H1 (cell line): Measurements from ENCODE around the gene CLIC1. TPM values are rescaled to one million over a fixed set of nuclear protein-coding genes. Genes with fewer than 3 reads are reported as not detected.

Experiments used
- CTCF ChIA-PET: fragments of 300-600 bp; sonication (Branson Sonifier 250); formaldehyde crosslinking; loops from one replicate; lab custom pipeline; 2021; ENCODE audit not compliant: partially characterized antibody; lab: Charles Lee
- POLR2A ChIA-PET: fragments of 300-600 bp; sonication (Branson Sonifier 250); formaldehyde crosslinking; loops from one replicate; lab custom pipeline; 2021; ENCODE audit warnings: inconsistent platforms; ENCODE audit not compliant: partially characterized antibody; lab: Charles Lee
- DNase-seq, 2 experiments: peaks; one replicate each; pipeline versions ENCODE4 v3.0.0 to v3.0.0-alpha.2; 2010 to 2022; ENCODE audit warnings: low spot score in 2 of 2, low read depth in 1 of 2, mixed read lengths in 1 of 2
- FAIRE-seq: peaks from 2 replicates; lab custom pipeline; 2011; peaks lifted over from hg19 to GRCh38; lab: Jason Lieb, UNC
- H2AFZ ChIP-seq: 2 replicates; pipeline ENCODE4 v1.8.1; 2012; ENCODE audit warnings: low read length, inconsistent platforms
- H2AK5ac ChIP-seq: 2 replicates; pipeline ENCODE4 v1.6.1; 2013; ENCODE audit warnings: low read depth, low read length
- H2BK120ac ChIP-seq: replicated peaks from 2 replicates; pipeline ENCODE3; 2013; ENCODE audit warnings: low read depth, low read length, inconsistent platforms
- H2BK12ac ChIP-seq: 2 replicates; pipeline ENCODE4 v1.6.1; 2013; ENCODE audit warnings: low read depth, low read length
- H2BK15ac ChIP-seq: 2 replicates; pipeline ENCODE4 v1.6.1; 2013; ENCODE audit warnings: low read length
- H2BK20ac ChIP-seq: 2 replicates; pipeline ENCODE4 v1.6.1; 2013; ENCODE audit warnings: low read length
- H2BK5ac ChIP-seq: 2 replicates; pipeline ENCODE4 v1.6.1; 2013; ENCODE audit warnings: low read depth, low read length
- H3K14ac ChIP-seq: 2 replicates; pipeline ENCODE4 v1.6.1; 2013; ENCODE audit warnings: inconsistent platforms; ENCODE audit not compliant: insufficient read length
- H3K18ac ChIP-seq: 2 replicates; pipeline ENCODE4 v1.6.1; 2013; ENCODE audit warnings: low read length; ENCODE audit errors: extremely low read depth
- H3K23ac ChIP-seq: 2 replicates; pipeline ENCODE4 v1.6.1; 2013; ENCODE audit warnings: inconsistent platforms; ENCODE audit not compliant: insufficient read length
- H3K23me2 ChIP-seq: 2 replicates; pipeline ENCODE4 v1.6.1; 2013; ENCODE audit warnings: low read depth, low read length
- H3K27ac ChIP-seq: 2 replicates; pipeline ENCODE4 v1.6.1; 2011; ENCODE audit warnings: low read depth, low read length, inconsistent platforms
- H3K27me3 ChIP-seq, 4 experiments: replicated peaks in 1 of 4; 1 replicate in 1 of 4; 2 replicates in 3 of 4; pipeline versions ENCODE4 v1.6.1 to v1.8.1; 2011 to 2013; ENCODE audit warnings: low read length in 3 of 4, mild to moderate bottlenecking in 3 of 4, inconsistent platforms in 2 of 4, mixed read lengths in 2 of 4, moderate library complexity in 1 of 4; ENCODE audit not compliant: control insufficient read depth in 3 of 4, insufficient read depth in 3 of 4; ENCODE audit errors: extremely low read depth in 1 of 4
- H3K36me3 ChIP-seq, 4 experiments: 2 replicates each; pipeline versions ENCODE4 v1.6.1 to v1.8.1; 2011 to 2013; ENCODE audit warnings: mild to moderate bottlenecking in 4 of 4, low read length in 3 of 4, moderate library complexity in 2 of 4, control low read depth in 1 of 4, inconsistent platforms in 1 of 4; ENCODE audit not compliant: insufficient read depth in 4 of 4, control insufficient read depth in 2 of 4
- H3K4ac ChIP-seq: replicated peaks from 2 replicates; pipeline ENCODE3; 2013; ENCODE audit warnings: low read length, low read depth, mixed read lengths, inconsistent platforms; ENCODE audit not compliant: insufficient read length
- H3K4me1 ChIP-seq, 4 experiments: replicated peaks in 1 of 4; 1 replicate in 1 of 4; 2 replicates in 3 of 4; pipeline versions ENCODE4 v1.6.1 to v1.8.1; 2011 to 2013; ENCODE audit warnings: low read length in 3 of 4, inconsistent platforms in 2 of 4, mixed read lengths in 1 of 4; ENCODE audit not compliant: insufficient read depth in 4 of 4, control insufficient read depth in 3 of 4
- H3K4me2 ChIP-seq, 2 experiments: 2 replicates each; pipeline versions ENCODE4 v1.6.1 to v1.8.1; 2011 to 2013; ENCODE audit warnings: low read depth in 2 of 2, low read length in 2 of 2, control low read depth in 1 of 2, inconsistent platforms in 1 of 2, mild to moderate bottlenecking in 1 of 2; ENCODE audit not compliant: insufficient read depth in 1 of 2
- H3K4me3 ChIP-seq, 4 experiments: fragments of 200-600, 300-600 bp in 1 of 4; sonication (generic), shearing (Covaris generic), sonication (Bioruptor Twin) in 1 of 4; 2 replicates each; pipeline versions ENCODE4 v1.5.1 to v1.8.1; 2011 to 2016; ENCODE audit warnings: low read length in 4 of 4, low read depth in 3 of 4, control low read depth in 2 of 4, inconsistent platforms in 2 of 4, mild to moderate bottlenecking in 2 of 4, mixed read lengths in 1 of 4, moderate library complexity in 1 of 4; ENCODE audit not compliant: insufficient read depth in 2 of 4; ENCODE audit errors: extremely low read depth in 1 of 4
- H3K56ac ChIP-seq: replicated peaks from 2 replicates; pipeline ENCODE3; 2013; ENCODE audit warnings: low read depth, mild to moderate bottlenecking, mixed read lengths, low read length, inconsistent platforms; ENCODE audit not compliant: insufficient read length
- H3K79me1 ChIP-seq: 2 replicates; pipeline ENCODE4 v1.6.1; 2013; ENCODE audit warnings: low read depth, low read length, control low read depth
- H3K79me2 ChIP-seq, 2 experiments: 2 replicates each; pipeline versions ENCODE4 v1.6.1 to v1.8.1; 2012 to 2013; ENCODE audit warnings: low read length in 2 of 2, mild to moderate bottlenecking in 2 of 2, inconsistent platforms in 1 of 2; ENCODE audit not compliant: insufficient read depth in 2 of 2, control insufficient read depth in 1 of 2
- H3K9ac ChIP-seq, 4 experiments: replicated peaks in 1 of 4; 1 replicate in 1 of 4; 2 replicates in 3 of 4; pipeline versions ENCODE4 v1.6.1 to v1.8.1; 2011 to 2013; ENCODE audit warnings: low read depth in 3 of 4, low read length in 3 of 4, control low read depth in 2 of 4, mild to moderate bottlenecking in 2 of 4, moderate library complexity in 2 of 4, inconsistent platforms in 1 of 4; ENCODE audit errors: extremely low read depth in 1 of 4
- H3K9me3 ChIP-seq, 2 experiments: 2 replicates each; pipeline versions ENCODE4 v1.6.1 to v1.8.1; 2012 to 2013; ENCODE audit warnings: mild to moderate bottlenecking in 2 of 2, moderate library complexity in 2 of 2, control low read depth in 1 of 2, inconsistent platforms in 1 of 2, low read depth in 1 of 2, low read length in 1 of 2, mixed read lengths in 1 of 2; ENCODE audit not compliant: insufficient read depth in 2 of 2
- H4K20me1 ChIP-seq, 2 experiments: replicated peaks in 1 of 2; 2 replicates each; pipeline versions ENCODE3 to v1.8.1; 2011 to 2013; ENCODE audit warnings: inconsistent platforms in 2 of 2, low read length in 2 of 2, mild to moderate bottlenecking in 1 of 2; ENCODE audit not compliant: insufficient read depth in 2 of 2, control insufficient read depth in 1 of 2
- H4K5ac ChIP-seq: 2 replicates; pipeline ENCODE4 v1.6.1; 2013; ENCODE audit warnings: low read length, low read depth, mixed read lengths, inconsistent platforms; ENCODE audit not compliant: insufficient read length
- H4K8ac ChIP-seq: 2 replicates; pipeline ENCODE4 v1.8.0; 2013; ENCODE audit warnings: mild to moderate bottlenecking, moderate library complexity, low read length, inconsistent platforms; ENCODE audit not compliant: insufficient read depth; ENCODE audit errors: extremely low read depth
- H4K91ac ChIP-seq: replicated peaks from 2 replicates; pipeline ENCODE3; 2013; ENCODE audit warnings: low read length, mixed read lengths, inconsistent platforms; ENCODE audit not compliant: insufficient read length
- ASH2L ChIP-seq: fragments of 200-600, 300-600 bp; sonication (generic); IDR thresholded peaks from one replicate; pipeline ENCODE4 v1.7.1; 2017; ENCODE audit warnings: low read length
- CREB1 ChIP-seq: IDR thresholded peaks from 2 replicates; pipeline ENCODE4 v1.6.1; 2012; ENCODE audit warnings: inconsistent platforms
- EZH2 ChIP-seq: fragments of 200-600 bp; sonication (generic); IDR thresholded peaks from 2 replicates; pipeline ENCODE4 v1.7.1; 2012; ENCODE audit warnings: low read depth, mild to moderate bottlenecking, moderate library complexity, low read length, inconsistent platforms; ENCODE audit not compliant: severe bottlenecking
- HDAC2 ChIP-seq, 2 experiments: fragments of 300-600 bp in 1 of 2; sonication (generic) in 1 of 2; IDR thresholded peaks; 2 replicates each; pipeline ENCODE4 v1.6.1; 2011 to 2012; ENCODE audit warnings: low read depth in 2 of 2, low read length in 2 of 2, mild to moderate bottlenecking in 2 of 2, moderate library complexity in 2 of 2, borderline replicate concordance in 1 of 2, inconsistent platforms in 1 of 2
- JUN ChIP-seq: IDR thresholded peaks from 2 replicates; pipeline ENCODE4 v1.6.1; 2011; ENCODE audit warnings: low read depth, mild to moderate bottlenecking, improper control_type of control experiment, low read length
- KDM5A ChIP-seq: fragments of 200-600 bp; IDR thresholded peaks from 2 replicates; pipeline ENCODE4 v1.7.1; 2012; ENCODE audit warnings: mild to moderate bottlenecking, low read length, inconsistent platforms, mixed read lengths
- POLR2AphosphoS5 ChIP-seq: IDR thresholded peaks from 2 replicates; pipeline ENCODE4 v1.6.1; 2011; ENCODE audit warnings: low read depth, low read length
- RFX5 ChIP-seq: IDR thresholded peaks from 2 replicates; pipeline ENCODE4 v1.6.1; 2011; ENCODE audit warnings: low read depth, low read length, improper control_type of control experiment, borderline replicate concordance
- SIN3A ChIP-seq, 2 experiments: IDR thresholded peaks in 1 of 2; conservative IDR thresholded peaks in 1 of 2; 2 replicates each; pipeline ENCODE4 v1.6.1; 2011 to 2012; ENCODE audit warnings: low read length in 2 of 2, improper control_type of control experiment in 1 of 2, low read depth in 1 of 2, mild to moderate bottlenecking in 1 of 2
- SP2 ChIP-seq: IDR thresholded peaks from 2 replicates; pipeline ENCODE4 v1.6.1; 2012; ENCODE audit warnings: mild to moderate bottlenecking, low read length, inconsistent platforms
- TAF1 ChIP-seq: IDR thresholded peaks from 2 replicates; pipeline ENCODE4 v1.6.1; 2011; ENCODE audit warnings: mild to moderate bottlenecking, low read depth, low read length
- USF2 ChIP-seq: IDR thresholded peaks from 2 replicates; pipeline ENCODE4 v1.6.1; 2011; ENCODE audit warnings: low read length, improper control_type of control experiment
- WGBS, 2 experiments: shearing (Covaris generic) in 1 of 2; methylation state at CpG; one replicate each; pipeline versions ENCODE4 v1.1.6 to v1.1.7; 2013 to 2015; ENCODE audit warnings: low lambda C conversion rate in 2 of 2, mixed read lengths in 2 of 2, inconsistent platforms in 1 of 2, low coverage in 1 of 2, missing lambda C conversion rate in 1 of 2; ENCODE audit not compliant: insufficient replicate concordance in 2 of 2, insufficient coverage in 1 of 2, insufficient read length in 1 of 2; ENCODE audit errors: extremely low coverage in 1 of 2, missing lambda C conversion rate in 1 of 2; 5-methylcytosine and 5-hydroxymethylcytosine counted together
- polyA plus RNA-seq, 7 experiments: library from polyadenylated mRNA; depleted of rRNA in 3 of 7; stranded (reverse) in 5 of 7; unstranded in 2 of 7; fragments of >200 nt in 5 of 7; fragments of 200-250 nt in 2 of 7; gene quantifications; 1 replicate in 5 of 7; 2 replicates in 1 of 7; 4 replicates in 1 of 7; pipeline versions ENCODE4 v1.2.1 to v1.2.3, GENCODE V29; 2011 to 2013; ENCODE audit warnings: missing spikeins in 2 of 7, mixed read lengths in 2 of 7
- total RNA-seq: library from RNA; stranded (reverse); fragmentation: NEBNext Ultra II Directional; extraction: Animal tissue kit (Norgen Biotek cat#: 25700); gene quantifications from 2 replicates; pipeline ENCODE4 v1.2.1, GENCODE V29; 2021

The CLIC1 gene
- total and polyA plus RNA-seq, 2 of the 8 experiments (the other 6 are each of a cell fraction or from before 2014, with no cell fraction given) = 250 to 277 TPM

GRCh38 chr6:31700740-31701401 is 35.5 kb downstream of the CLIC1 start:
- no peak overlapping the region; a peak in 1 of 4 replicates for H3K4me2 ChIP-seq
- no peak overlapping the region for H3K14ac ChIP-seq
- no peaks in the 10 kb centered on the region for H3K27me3 ChIP-seq
- H2BK15ac ChIP-seq = no peak overlapping the region
- H2BK5ac ChIP-seq = no peak overlapping the region
- no peak overlapping the region for H4K91ac ChIP-seq
- H4K5ac ChIP-seq = no peak overlapping the region
- WGBS, 2 experiments = 92% methylated on average over 5 of the region's 5 CpGs; no CpG with 5 or more reads in 1 of the 2 experiments
- no peak overlapping the region for H2AK5ac ChIP-seq
- no peaks in the 10 kb centered on the region for H4K20me1 ChIP-seq
- no peak overlapping the region for H2BK120ac ChIP-seq
- peaks cover 0 to 7% of the 10 kb centered on the region in 2 experiments; a peak in 2 of 4 replicates for H3K79me2 ChIP-seq
- FAIRE-seq (no peak), DNase-seq (no peak)
- POLR2A ChIA-PET = no interaction called here
- peaks cover 2 to 5% (median 3%) of the 10 kb centered on the region in 4 experiments; a peak in 4 of 7 replicates for H3K4me1 ChIP-seq
- no peak overlapping the region for H3K18ac ChIP-seq
- no peak overlapping the region for H3K23ac ChIP-seq
- H3K27ac ChIP-seq = no peak overlapping the region
- no peak overlapping the region for H2BK20ac ChIP-seq
- H3K36me3 ChIP-seq = peaks cover 0 to 5% (median 2%) of the 10 kb centered on the region in 4 experiments; a peak in 3 of 8 replicates
- peaks cover 6% of the 10 kb centered on the region for H3K79me1 ChIP-seq
- no peak overlapping the region for H2BK12ac ChIP-seq
- H3K4ac ChIP-seq = no peak overlapping the region
- CTCF ChIA-PET = interaction anchor here (0.9 to 3.3 kb wide), 2 partner anchors 11 to 17 kb away, joined by 3 to 20 read pairs; no protein-coding TSS in a partner anchor
- no peak overlapping the region for H3K4me3 ChIP-seq
- no peaks in the 10 kb centered on the region for H3K9me3 ChIP-seq
- no peak overlapping the region for H3K56ac ChIP-seq
- no peak overlapping the region for H4K8ac ChIP-seq
- H3K23me2 ChIP-seq = peaks cover 8% of the 10 kb centered on the region; the same call in 1 of the 2 replicates
- H3K9ac ChIP-seq = no peak overlapping the region
- no peak overlapping the region for H2AFZ ChIP-seq
- TF ChIP-seq EZH2 (no peak), KDM5A (no peak), RFX5 (no peak), HDAC2 (IDR thresholded peaks at IDR 0.05; ENCODE audit: borderline replicate concordance in 1 of 2, low read depth in 2 of 2, low read length in 2 of 2) (no peak), SIN3A (conservative IDR thresholded peaks at IDR 0.05 in 1 of 2, IDR thresholded peaks at IDR 0.05 in 1 of 2; ENCODE audit: low read depth in 1 of 2, low read length in 2 of 2) (no peak), SP2 (no peak), POLR2AphosphoS5 (no peak), ASH2L (no peak), CREB1 (no peak), TAF1 (no peak), JUN (no peak), USF2 (no peak)
